ENCODE data around the gene FRMPD2. TPM values are rescaled to one million over a fixed set of nuclear protein-coding genes. Genes with fewer than 3 reads are reported as not detected.

FRMPD2 gene
- total RNA-seq, 1 experiment from 2014 or later, result 0.44 TPM

- no peak overlapping the region for H3K9ac ChIP-seq (ENCODE audit: extremely low read depth, insufficient read length, low read length)
Observed at GRCh38 chr10:48224979-48225560, 49.4 kb downstream of the FRMPD2 start.

More at GRCh38 chr10:48224979-48225560, 49.4 kb downstream of the FRMPD2 start:
- H2BK15ac ChIP-seq (ENCODE audit: low read depth, low read length), result no peak overlapping the region
- H3K4me1 Mint-ChIP-seq, result peaks cover 8 to 11% of the 10 kb centered on the region in 2 experiments
- no peak overlapping the region for H3K4me2 ChIP-seq (ENCODE audit: insufficient read depth, insufficient read length, low read length)
- no peak overlapping the region for H3K27ac ChIP-seq (ENCODE audit: insufficient read length, low read depth, low read length)
- H3K79me2 ChIP-seq (ENCODE audit: insufficient read depth, low read length), result no peaks in the 10 kb centered on the region
- no peak overlapping the region for H2BK12ac ChIP-seq (ENCODE audit: insufficient read length, low read depth, low read length)
- no CpG with 5 or more reads among the region's 5 CpGs for WGBS (ENCODE audit: extremely low coverage, insufficient read length, low lambda C conversion rate)
- H3T11ph ChIP-seq (ENCODE audit: low read length), result no peak overlapping the region
- no peaks in the 10 kb centered on the region for H3K27me3 ChIP-seq (ENCODE audit: insufficient read depth, low read length)
- no peak overlapping the region for H2BK20ac ChIP-seq (ENCODE audit: low read depth, low read length, poor library complexity, severe bottlenecking)
- H3K4me1 ChIP-seq (ENCODE audit: insufficient read depth, low read length), result no peaks in the 10 kb centered on the region
- H3K79me1 ChIP-seq (ENCODE audit: insufficient read depth, low read depth, low read length, poor library complexity, severe bottlenecking), result no peaks in the 10 kb centered on the region
- no peak overlapping the region; a peak in 1 of 7 replicates for H3K27ac Mint-ChIP-seq
- no peak overlapping the region for H3K4me3 Mint-ChIP-seq
- no peaks in the 10 kb centered on the region for H3K9me3 ChIP-seq (ENCODE audit: control insufficient read depth, low read depth, low read length)
- no peak for TF ChIP-seq CTCF (conservative IDR thresholded peaks at IDR 0.05)
- H2AK5ac ChIP-seq (ENCODE audit: insufficient read length, low read length), result no peak overlapping the region
- H4K5ac ChIP-seq (ENCODE audit: insufficient read length, low read depth, low read length), result no peak overlapping the region
- no peaks in the 10 kb centered on the region; a peak in 1 of 5 replicates for H3K9me3 Mint-ChIP-seq
- H3K18ac ChIP-seq (ENCODE audit: insufficient read length, low read depth, low read length), result no peak overlapping the region
- no peak overlapping the region for H3K23ac ChIP-seq (ENCODE audit: insufficient read length, low read depth, low read length)
- no peaks in the 10 kb centered on the region for H3K23me2 ChIP-seq (ENCODE audit: insufficient read length, low read depth, low read length, poor library complexity, severe bottlenecking)
- no peaks in the 10 kb centered on the region for H4K20me1 ChIP-seq (ENCODE audit: control insufficient read depth, insufficient read depth, insufficient read length)
- no peak overlapping the region for H3K56ac ChIP-seq (ENCODE audit: insufficient read length, low read depth, low read length)
- no peak overlapping the region for H4K91ac ChIP-seq (ENCODE audit: insufficient read length, low read depth, low read length)
- H2BK120ac ChIP-seq (ENCODE audit: low read depth, low read length, poor library complexity, severe bottlenecking), result no peak overlapping the region
- DNase-seq, result peak; percentile 3
- peaks cover 6% of the 10 kb centered on the region; the same call in 1 of the 2 replicates for H3K27me3 Mint-ChIP-seq (ENCODE audit: low read depth)
- no peak overlapping the region for H2AFZ ChIP-seq (ENCODE audit: low read length)
- no peak overlapping the region for H2BK5ac ChIP-seq (ENCODE audit: insufficient read length, low read length)
- no peak overlapping the region for H4K8ac ChIP-seq (replicated peaks; ENCODE audit: insufficient read length, low read depth, low read length)
- H3K36me3 Mint-ChIP-seq (ENCODE audit: insufficient read depth in 1 of 3, low read depth in 3 of 3), result no peaks in the 10 kb centered on the region; a peak in 1 of 7 replicates
- no peak overlapping the region for H3K14ac ChIP-seq (ENCODE audit: insufficient read depth, low read length)
- no peak overlapping the region for H3K4ac ChIP-seq (ENCODE audit: low read depth, low read length)

All from H9 (cell line).